Fibroblast of peridontal ligament (primary cell): ENCODE measurements around the gene HLCS.
"Not testable (repeated sequence)": the region's sequence is repeated elsewhere in the genome, so short reads cannot be mapped to it uniquely, and the experiment has no call there.

Source experiments
- DNase-seq: peaks from one replicate; pipeline ENCODE4 v3.0.0-alpha.2; 2010; ENCODE audit errors: extremely low read depth

HLCS gene

GRCh38 chr21:36966066-36966820 is at the start of gene HLCS:
Gene HLCS (minus strand): TSS chr21:36966669. CDS start chr21:36966638, 31 bp downstream.
- DNase-seq = peak; percentile 35

- peak; percentile 84 for DNase-seq
Measured at GRCh38 chr21:37009740-37010341, 43.4 kb upstream of the HLCS start.

- DNase-seq = no peak
Measured at GRCh38 chr21:37008724-37009123, 42.3 kb upstream of the HLCS start.

- DNase-seq = no peak
Measured at GRCh38 chr21:37006486-37007291, 40.2 kb upstream of the HLCS start, which contains the start of gene RIPPLY3. Gene RIPPLY3 (plus strand): TSS chr21:37006702. CDS start chr21:37006773, 71 bp downstream.

GRCh38 chr21:37005548-37006485 is 39.3 kb upstream of the HLCS start:
- no peak for DNase-seq

GRCh38 chr21:37003917-37004316 is 37.4 kb upstream of the HLCS start:
- DNase-seq = not testable (repeated sequence)

GRCh38 chr21:37002851-37003250 is 36.4 kb upstream of the HLCS start:
- DNase-seq = not testable (repeated sequence)

GRCh38 chr21:37001441-37001840 is 35.0 kb upstream of the HLCS start:
- peak; percentile 57 for DNase-seq

- no peak for DNase-seq
Measured at GRCh38 chr21:37000381-37000780, 33.9 kb upstream of the HLCS start.

GRCh38 chr21:36999131-36999898 is 32.8 kb upstream of the HLCS start:
- DNase-seq = no peak

GRCh38 chr21:36995285-36995684 is 28.8 kb upstream of the HLCS start:
- not testable (repeated sequence) for DNase-seq

GRCh38 chr21:36994501-36995158 is 28.2 kb upstream of the HLCS start:
- DNase-seq = no peak

GRCh38 chr21:36992671-36993070 is 26.2 kb upstream of the HLCS start:
- no peak for DNase-seq

GRCh38 chr21:36990508-36991205 is 24.2 kb upstream of the HLCS start:
- no peak for DNase-seq

- peak; percentile 86 for DNase-seq
Measured at GRCh38 chr21:36989699-36990507, 23.4 kb upstream of the HLCS start.

- not testable (repeated sequence) for DNase-seq
Measured at GRCh38 chr21:36989199-36989698, 22.8 kb upstream of the HLCS start.

GRCh38 chr21:36988536-36988935 is 22.1 kb upstream of the HLCS start:
- DNase-seq = peak; percentile 11

GRCh38 chr21:36987845-36988244 is 21.4 kb upstream of the HLCS start:
- no peak for DNase-seq
